ENCODE measurements around the gene SLC7A6OS.

DNA sequence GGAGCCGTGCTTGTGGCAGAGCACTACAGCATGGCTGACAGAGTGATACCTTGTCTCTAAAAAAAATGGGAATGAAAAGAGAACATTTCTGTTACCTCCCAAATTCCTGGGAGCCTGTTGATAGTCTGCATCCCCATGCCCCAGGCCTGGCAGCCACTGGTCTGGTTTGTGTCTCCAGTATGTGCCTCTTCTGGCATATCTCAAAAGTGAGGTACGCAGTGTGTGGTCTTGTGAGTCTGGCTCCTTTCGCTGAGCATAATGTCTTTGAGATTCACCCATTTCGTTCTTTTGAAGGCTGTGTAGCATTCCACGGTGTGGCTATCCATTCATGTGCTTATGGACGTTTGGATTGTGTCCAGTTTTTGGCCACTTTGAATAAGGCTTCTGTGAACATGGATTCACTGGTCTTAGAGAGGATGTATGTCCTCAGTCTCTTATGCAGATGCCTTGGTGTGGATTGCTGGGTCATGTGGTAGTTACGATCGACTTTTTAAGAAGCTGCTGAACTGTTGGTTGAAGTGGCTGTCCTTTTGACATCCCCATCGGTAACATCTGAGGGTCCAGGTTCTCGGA lies 39.2 kb upstream of the SLC7A6OS start:
- TF ChIP-seq, protein P1, sequence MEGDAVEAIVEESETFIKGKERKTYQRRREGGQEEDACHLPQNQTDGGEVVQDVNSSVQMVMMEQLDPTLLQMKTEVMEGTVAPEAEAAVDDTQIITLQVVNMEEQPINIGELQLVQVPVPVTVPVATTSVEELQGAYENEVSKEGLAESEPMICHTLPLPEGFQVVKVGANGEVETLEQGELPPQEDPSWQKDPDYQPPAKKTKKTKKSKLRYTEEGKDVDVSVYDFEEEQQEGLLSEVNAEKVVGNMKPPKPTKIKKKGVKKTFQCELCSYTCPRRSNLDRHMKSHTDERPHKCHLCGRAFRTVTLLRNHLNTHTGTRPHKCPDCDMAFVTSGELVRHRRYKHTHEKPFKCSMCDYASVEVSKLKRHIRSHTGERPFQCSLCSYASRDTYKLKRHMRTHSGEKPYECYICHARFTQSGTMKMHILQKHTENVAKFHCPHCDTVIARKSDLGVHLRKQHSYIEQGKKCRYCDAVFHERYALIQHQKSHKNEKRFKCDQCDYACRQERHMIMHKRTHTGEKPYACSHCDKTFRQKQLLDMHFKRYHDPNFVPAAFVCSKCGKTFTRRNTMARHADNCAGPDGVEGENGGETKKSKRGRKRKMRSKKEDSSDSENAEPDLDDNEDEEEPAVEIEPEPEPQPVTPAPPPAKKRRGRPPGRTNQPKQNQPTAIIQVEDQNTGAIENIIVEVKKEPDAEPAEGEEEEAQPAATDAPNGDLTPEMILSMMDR (IDR thresholded peaks at IDR 0.05; ENCODE audit: insufficient read depth, low read length): no peak
- TF ChIP-seq POLR2AphosphoS5 (IDR thresholded peaks at IDR 0.05; ENCODE audit: low read depth): no peak
- TF ChIP-seq, protein P2, sequence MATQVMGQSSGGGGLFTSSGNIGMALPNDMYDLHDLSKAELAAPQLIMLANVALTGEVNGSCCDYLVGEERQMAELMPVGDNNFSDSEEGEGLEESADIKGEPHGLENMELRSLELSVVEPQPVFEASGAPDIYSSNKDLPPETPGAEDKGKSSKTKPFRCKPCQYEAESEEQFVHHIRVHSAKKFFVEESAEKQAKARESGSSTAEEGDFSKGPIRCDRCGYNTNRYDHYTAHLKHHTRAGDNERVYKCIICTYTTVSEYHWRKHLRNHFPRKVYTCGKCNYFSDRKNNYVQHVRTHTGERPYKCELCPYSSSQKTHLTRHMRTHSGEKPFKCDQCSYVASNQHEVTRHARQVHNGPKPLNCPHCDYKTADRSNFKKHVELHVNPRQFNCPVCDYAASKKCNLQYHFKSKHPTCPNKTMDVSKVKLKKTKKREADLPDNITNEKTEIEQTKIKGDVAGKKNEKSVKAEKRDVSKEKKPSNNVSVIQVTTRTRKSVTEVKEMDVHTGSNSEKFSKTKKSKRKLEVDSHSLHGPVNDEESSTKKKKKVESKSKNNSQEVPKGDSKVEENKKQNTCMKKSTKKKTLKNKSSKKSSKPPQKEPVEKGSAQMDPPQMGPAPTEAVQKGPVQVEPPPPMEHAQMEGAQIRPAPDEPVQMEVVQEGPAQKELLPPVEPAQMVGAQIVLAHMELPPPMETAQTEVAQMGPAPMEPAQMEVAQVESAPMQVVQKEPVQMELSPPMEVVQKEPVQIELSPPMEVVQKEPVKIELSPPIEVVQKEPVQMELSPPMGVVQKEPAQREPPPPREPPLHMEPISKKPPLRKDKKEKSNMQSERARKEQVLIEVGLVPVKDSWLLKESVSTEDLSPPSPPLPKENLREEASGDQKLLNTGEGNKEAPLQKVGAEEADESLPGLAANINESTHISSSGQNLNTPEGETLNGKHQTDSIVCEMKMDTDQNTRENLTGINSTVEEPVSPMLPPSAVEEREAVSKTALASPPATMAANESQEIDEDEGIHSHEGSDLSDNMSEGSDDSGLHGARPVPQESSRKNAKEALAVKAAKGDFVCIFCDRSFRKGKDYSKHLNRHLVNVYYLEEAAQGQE (IDR thresholded peaks at IDR 0.05; ENCODE audit: insufficient replicate concordance, low read depth): no peak
- TF ChIP-seq GABPA (IDR thresholded peaks at IDR 0.05; ENCODE audit: low read depth): no peak
- TF ChIP-seq SPI1 (IDR thresholded peaks at IDR 0.05; ENCODE audit: borderline replicate concordance, low read depth): no peak
